ENCODE results near the gene CTNNA3.

DNA sequence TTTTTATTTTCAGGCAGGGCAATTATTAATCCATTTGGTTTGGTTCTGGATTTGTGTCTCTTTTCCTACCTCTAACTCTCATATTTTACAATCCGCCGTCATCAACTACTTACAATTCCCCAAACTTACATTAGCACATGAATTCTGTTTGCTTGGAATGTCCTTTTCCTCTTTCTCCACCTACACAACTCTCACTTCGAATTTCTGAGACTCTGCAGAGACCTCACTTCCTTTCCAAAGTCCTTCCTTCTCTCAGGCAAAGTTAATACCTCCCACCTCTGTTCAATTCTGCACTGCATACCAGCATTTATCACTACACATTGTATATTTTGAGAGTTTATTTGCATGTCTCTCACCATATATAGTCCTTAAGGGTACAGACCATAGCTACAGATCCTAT lies 892.8 kb downstream of the CTNNA3 start:
- TF ChIP-seq, protein P1, sequence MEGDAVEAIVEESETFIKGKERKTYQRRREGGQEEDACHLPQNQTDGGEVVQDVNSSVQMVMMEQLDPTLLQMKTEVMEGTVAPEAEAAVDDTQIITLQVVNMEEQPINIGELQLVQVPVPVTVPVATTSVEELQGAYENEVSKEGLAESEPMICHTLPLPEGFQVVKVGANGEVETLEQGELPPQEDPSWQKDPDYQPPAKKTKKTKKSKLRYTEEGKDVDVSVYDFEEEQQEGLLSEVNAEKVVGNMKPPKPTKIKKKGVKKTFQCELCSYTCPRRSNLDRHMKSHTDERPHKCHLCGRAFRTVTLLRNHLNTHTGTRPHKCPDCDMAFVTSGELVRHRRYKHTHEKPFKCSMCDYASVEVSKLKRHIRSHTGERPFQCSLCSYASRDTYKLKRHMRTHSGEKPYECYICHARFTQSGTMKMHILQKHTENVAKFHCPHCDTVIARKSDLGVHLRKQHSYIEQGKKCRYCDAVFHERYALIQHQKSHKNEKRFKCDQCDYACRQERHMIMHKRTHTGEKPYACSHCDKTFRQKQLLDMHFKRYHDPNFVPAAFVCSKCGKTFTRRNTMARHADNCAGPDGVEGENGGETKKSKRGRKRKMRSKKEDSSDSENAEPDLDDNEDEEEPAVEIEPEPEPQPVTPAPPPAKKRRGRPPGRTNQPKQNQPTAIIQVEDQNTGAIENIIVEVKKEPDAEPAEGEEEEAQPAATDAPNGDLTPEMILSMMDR (IDR thresholded peaks at IDR 0.05 in 4 of 5, conservative IDR thresholded peaks at IDR 0.05 in 1 of 5): no peak
- no peak for TF ChIP-seq POLR2A (IDR thresholded peaks at IDR 0.05)
